ENCODE results near the gene SYTL2.
"Not testable (repeated sequence)": the region's sequence is repeated elsewhere in the genome, so short reads cannot be mapped to it uniquely, and the experiment has no call there.

GRCh38 chr11:85852754-85853153 lies 41.8 kb upstream of the SYTL2 start:
- TF ChIP-seq CTCF, POLR2A (IDR thresholded peaks at IDR 0.05): not testable (repeated sequence)

All from right lobe of liver (tissue), 4 donors.